Measurements from ENCODE around the gene PLPPR4.

DNA sequence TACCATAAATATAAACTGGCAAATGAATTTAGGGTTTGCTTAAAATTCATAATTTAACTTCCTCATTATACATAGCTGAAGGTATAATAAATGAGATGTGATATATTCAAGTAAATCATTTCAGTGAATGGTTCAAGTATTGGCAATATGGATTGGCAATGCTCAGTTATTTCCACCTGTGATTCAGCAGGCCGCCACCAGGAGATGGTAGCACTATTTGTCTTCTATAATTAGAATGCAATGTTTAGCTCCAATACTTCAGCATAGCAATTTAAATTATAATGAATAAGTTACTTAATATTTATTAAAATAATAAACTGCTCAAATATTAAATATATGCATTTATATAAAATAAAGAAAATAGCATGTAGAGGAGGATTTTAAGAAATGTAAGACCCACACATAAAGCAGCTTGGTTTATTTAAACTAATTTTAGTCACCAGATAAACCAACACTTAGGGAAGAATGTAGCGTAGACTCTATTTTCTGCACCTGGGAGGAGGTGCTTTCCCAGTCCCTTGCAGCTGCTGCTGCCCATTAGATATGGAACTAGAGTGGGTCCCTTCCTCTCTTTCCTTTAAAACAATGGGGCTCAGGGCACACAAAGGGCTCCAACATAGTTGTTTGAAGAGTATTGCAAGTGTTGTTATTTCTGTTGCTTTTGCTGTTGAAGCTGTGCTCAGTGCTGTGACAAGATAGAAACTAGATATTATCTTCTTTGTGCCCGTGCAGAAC lies 62.1 kb downstream of the PLPPR4 start:
- TF ChIP-seq, protein P1, sequence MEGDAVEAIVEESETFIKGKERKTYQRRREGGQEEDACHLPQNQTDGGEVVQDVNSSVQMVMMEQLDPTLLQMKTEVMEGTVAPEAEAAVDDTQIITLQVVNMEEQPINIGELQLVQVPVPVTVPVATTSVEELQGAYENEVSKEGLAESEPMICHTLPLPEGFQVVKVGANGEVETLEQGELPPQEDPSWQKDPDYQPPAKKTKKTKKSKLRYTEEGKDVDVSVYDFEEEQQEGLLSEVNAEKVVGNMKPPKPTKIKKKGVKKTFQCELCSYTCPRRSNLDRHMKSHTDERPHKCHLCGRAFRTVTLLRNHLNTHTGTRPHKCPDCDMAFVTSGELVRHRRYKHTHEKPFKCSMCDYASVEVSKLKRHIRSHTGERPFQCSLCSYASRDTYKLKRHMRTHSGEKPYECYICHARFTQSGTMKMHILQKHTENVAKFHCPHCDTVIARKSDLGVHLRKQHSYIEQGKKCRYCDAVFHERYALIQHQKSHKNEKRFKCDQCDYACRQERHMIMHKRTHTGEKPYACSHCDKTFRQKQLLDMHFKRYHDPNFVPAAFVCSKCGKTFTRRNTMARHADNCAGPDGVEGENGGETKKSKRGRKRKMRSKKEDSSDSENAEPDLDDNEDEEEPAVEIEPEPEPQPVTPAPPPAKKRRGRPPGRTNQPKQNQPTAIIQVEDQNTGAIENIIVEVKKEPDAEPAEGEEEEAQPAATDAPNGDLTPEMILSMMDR (IDR thresholded peaks at IDR 0.05; ENCODE audit: insufficient read depth, low read length, poor library complexity, severe bottlenecking) = no peak
- no peak for TF ChIP-seq EZH2phosphoT487 (conservative IDR thresholded peaks at IDR 0.05; ENCODE audit: low read length)

Measured in SU-DHL-6 (cell line).